A673 (cell line): ENCODE data around the gene LPP.

Experiments used
- EZH2 ChIP-seq: fragments of 200-600 bp; sonication (generic); IDR thresholded peaks from 2 replicates; pipeline ENCODE4 v1.6.1; 2017; ENCODE audit warnings: borderline replicate concordance, low read depth, mild to moderate bottlenecking, mixed read lengths, antibody characterized with exemption, low read length; ENCODE audit not compliant: poor library complexity, severe bottlenecking
- TF ChIP-seq, protein P1 (sequence below): fragments of 300-800, 200-600 bp; sonication (generic); conservative IDR thresholded peaks from 2 replicates; pipeline ENCODE4 v1.5.1; 2017; ENCODE audit warnings: low read depth, mild to moderate bottlenecking, antibody characterized with exemption, low read length, moderate library complexity, mixed read lengths

GRCh38 chr3:188728371-188728896 is 574.5 kb downstream of the LPP start:
- TF ChIP-seq, protein P1, sequence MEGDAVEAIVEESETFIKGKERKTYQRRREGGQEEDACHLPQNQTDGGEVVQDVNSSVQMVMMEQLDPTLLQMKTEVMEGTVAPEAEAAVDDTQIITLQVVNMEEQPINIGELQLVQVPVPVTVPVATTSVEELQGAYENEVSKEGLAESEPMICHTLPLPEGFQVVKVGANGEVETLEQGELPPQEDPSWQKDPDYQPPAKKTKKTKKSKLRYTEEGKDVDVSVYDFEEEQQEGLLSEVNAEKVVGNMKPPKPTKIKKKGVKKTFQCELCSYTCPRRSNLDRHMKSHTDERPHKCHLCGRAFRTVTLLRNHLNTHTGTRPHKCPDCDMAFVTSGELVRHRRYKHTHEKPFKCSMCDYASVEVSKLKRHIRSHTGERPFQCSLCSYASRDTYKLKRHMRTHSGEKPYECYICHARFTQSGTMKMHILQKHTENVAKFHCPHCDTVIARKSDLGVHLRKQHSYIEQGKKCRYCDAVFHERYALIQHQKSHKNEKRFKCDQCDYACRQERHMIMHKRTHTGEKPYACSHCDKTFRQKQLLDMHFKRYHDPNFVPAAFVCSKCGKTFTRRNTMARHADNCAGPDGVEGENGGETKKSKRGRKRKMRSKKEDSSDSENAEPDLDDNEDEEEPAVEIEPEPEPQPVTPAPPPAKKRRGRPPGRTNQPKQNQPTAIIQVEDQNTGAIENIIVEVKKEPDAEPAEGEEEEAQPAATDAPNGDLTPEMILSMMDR, result no peak
- TF ChIP-seq EZH2, result no peak
